ENCODE results near the gene IL31. TPM values are rescaled to one million over a fixed set of nuclear protein-coding genes. Genes with fewer than 3 reads are reported as not detected.

The IL31 gene
- total RNA-seq, 1 donor from 2014 or later: not detected

DNA sequence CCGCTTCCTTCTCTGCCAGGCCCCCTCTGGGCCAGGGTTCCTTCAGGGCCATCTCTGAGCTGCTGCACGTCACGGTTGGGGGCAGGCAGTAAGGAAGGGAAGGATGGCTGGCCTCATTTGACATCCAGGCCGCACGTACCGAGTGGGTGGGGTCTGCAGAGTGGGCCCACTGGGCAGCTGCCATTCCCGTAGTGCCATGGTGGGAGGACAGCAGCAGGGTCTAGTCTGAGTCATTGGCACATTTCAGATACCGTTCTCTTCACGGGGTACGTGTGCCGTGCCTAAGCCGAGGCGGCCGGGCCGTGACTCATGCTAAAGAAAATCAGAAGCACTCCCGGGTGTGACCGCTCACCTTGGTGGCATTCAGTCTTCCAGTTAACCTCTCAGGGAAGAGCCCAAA lies 43.9 kb downstream of the IL31 start:
- peak; percentile 79 for DNase-seq (ENCODE audit: low read depth)

DNA sequence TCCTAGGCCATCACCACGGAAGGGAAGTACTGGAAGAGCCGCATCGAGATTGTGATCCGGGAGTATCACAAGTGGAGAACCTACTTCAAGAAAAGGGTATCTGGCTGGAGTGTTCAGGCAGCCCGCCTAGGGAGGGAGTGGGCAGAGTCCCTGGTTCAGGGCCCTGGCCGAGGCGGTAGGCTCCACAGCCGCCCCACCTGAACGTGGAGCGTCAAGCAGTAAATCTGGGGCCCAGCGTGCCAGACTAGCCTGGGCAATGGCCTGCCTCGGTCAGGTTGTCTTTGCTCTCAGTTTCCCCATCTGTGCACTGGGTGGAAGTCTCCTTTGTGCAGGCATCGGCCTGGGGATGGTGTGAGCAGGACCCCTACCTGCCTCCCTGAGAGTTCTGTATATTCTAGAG lies 44.9 kb downstream of the IL31 start:
- DNase-seq (ENCODE audit: low read depth): no peak

GRCh38 chr12:122128481-122128880 lies 45.5 kb downstream of the IL31 start:
- no peak for DNase-seq (ENCODE audit: low read depth)

GRCh38 chr12:122127839-122128238 lies 46.2 kb downstream of the IL31 start:
- no peak for DNase-seq (ENCODE audit: low read depth)

- DNase-seq (ENCODE audit: low read depth): peak; percentile 30
Observed at GRCh38 chr12:122126713-122127597, 47.1 kb downstream of the IL31 start.

- no peak for DNase-seq (ENCODE audit: low read depth)
Observed at GRCh38 chr12:122126342-122126635, 47.7 kb downstream of the IL31 start.

DNA sequence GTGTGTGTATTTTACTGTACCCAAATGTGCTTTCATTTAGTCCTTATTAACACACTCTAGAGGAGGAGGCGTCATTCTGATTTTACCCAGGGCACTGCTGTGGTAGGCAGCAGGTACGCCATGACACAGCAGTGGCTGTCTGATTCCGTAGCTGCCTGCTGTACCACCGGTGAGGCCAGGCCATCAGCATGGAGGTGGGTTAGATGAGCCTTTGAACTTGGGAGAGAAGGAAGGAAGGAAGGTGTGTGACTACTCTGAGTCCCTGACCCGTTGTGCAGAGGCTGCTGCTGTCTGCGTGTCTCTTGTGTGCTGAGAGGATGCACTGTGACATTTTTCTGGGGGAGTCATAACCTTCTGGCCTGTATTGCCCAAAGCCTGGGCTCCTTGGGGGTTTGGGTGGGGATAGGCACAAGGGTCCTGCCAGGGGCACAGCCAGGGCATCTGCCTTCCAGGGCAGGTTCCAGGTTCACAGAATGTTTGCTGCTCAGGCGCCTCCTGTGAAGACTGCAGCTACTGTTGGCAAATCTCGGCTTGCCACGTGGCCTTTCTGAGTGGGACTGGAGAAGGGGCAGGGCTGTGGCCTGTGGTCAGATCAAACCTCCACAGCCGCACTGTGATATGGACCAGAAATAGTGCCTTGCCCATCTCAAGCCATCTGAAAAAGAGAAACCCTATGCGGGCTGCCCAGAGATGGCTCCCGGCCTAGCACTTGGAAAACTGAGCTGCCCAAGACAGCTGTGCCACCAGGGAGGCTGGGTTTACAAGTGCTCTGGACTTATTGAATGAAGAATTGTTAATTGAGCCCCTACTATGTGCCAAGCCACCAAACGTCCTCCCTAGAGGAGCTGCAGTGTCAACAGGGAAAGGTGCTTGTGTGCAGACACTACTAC lies 48.3 kb downstream of the IL31 start:
- DNase-seq (ENCODE audit: low read depth): no peak

GRCh38 chr12:122124370-122124769 lies 49.7 kb downstream of the IL31 start:
- DNase-seq (ENCODE audit: low read depth): no peak

GRCh38 chr12:122123761-122124145 lies 50.3 kb downstream of the IL31 start:
- DNase-seq (ENCODE audit: low read depth): no peak

DNA sequence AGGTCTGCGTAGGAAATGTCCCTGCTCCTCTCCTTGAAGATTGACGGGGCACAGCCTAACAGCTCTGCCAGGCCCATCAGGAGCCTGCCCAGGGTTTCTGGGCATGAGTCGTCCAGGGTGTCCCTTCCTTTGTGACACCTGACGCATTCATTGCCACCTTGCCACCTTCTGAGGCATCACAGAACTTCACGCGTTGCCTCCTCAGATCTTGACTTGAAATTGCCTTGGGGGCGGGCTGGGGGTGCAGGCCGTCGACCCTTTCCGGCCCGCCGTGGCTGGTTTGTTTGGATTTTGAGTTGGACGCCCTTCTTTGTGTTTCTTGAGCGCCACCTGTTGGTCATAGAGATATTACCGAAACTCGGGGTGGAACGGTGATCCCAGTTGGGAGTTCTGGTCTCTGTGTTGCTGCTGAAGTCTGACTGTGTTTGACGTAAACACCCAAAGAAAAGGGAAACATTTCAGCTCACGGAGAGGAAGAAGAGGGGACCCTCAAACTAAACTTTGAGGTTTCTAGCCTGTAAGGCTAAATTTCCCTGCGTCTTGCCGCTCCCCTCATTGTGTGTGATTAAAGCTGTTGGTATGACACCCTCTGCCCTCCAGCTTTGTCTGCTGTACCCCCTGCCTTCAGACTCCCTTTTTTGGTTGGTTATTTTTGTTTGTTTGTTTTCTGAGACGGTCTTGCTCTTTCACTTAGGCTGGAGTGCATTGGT lies 50.8 kb downstream of the IL31 start:
- DNase-seq (ENCODE audit: low read depth): peak; percentile 45

Other genes starting within 250 kb of the IL31 start
- 9.7 and 24.8 TPM in 2 replicates for gene BCL7A, start 152.3 kb downstream of the IL31 start, total RNA-seq
- 16.1 and 58.8 TPM in 2 replicates for gene MLXIP, start 95.5 kb downstream of the IL31 start, total RNA-seq
- 0.69 and 1.3 TPM in 2 replicates for gene LRRC43, start 8.9 kb upstream of the IL31 start, total RNA-seq
- 2.6 and 18.9 TPM in 2 replicates for gene B3GNT4, start 29.5 kb upstream of the IL31 start, total RNA-seq
- gene DIABLO, start 51.8 kb upstream of the IL31 start, total RNA-seq: 106 and 138 TPM in 2 replicates
- gene VPS33A, start 92.3 kb upstream of the IL31 start, total RNA-seq: 20.1 and 32.0 TPM in 2 replicates
- 38.6 and 76.7 TPM in 2 replicates for gene CLIP1, start 248.4 kb upstream of the IL31 start, total RNA-seq